Type B pancreatic cell (in vitro differentiated cells): ENCODE measurements around the gene IPO4. TPM values are rescaled to one million over a fixed set of nuclear protein-coding genes. Genes with fewer than 3 reads are reported as not detected.

Source experiments
- DNase-seq: peaks from one replicate; pipeline ENCODE4 v3.0.0; 2021; ENCODE audit warnings: mixed read lengths; ENCODE audit not compliant: unreplicated experiment; ENCODE audit errors: extremely low spot score
- H3K27ac Mint-ChIP-seq: 2 replicates; pipeline ENCODE4 v1.8.0; 2021; ENCODE audit warnings: mild to moderate bottlenecking, mixed read lengths
- H3K27me3 Mint-ChIP-seq: 2 replicates; pipeline ENCODE4 v1.8.0; 2021; ENCODE audit warnings: mixed read lengths
- H3K36me3 Mint-ChIP-seq: 2 replicates; pipeline ENCODE4 v1.8.0; 2021; ENCODE audit warnings: mixed read lengths
- H3K4me1 Mint-ChIP-seq: one replicate; pipeline ENCODE4 v1.8.0; 2021; ENCODE audit warnings: mixed read lengths; ENCODE audit not compliant: unreplicated experiment
- H3K4me3 Mint-ChIP-seq: 2 replicates; pipeline ENCODE4 v1.8.0; 2021; ENCODE audit warnings: mild to moderate bottlenecking, mixed read lengths
- H3K9me3 Mint-ChIP-seq: 2 replicates; pipeline ENCODE4 v1.8.0; 2021; ENCODE audit warnings: mixed read lengths
- microRNA-seq: library from miRNA; unstranded; fragments of <30 nt; microRNA quantifications from one replicate; pipeline ENCODE4, GENCODE V29; 2020
- total RNA-seq: library from RNA; stranded (reverse); gene quantifications from 2 replicates; pipeline ENCODE4 v1.2.1, GENCODE V29; 2021; ENCODE audit warnings: low replicate concordance
- TF ChIP-seq, protein P1 (sequence below): fragments of 200-600 bp; sonication (generic); conservative IDR thresholded peaks from 2 replicates; pipeline ENCODE4 v1.5.0; 2021; ENCODE audit warnings: antibody characterized with exemption, mild to moderate bottlenecking

Gene IPO4
- total RNA-seq, 1 donor from 2014 or later = 67.1 TPM

GRCh38 chr14:24132976-24133375 lies 55.6 kb downstream of the IPO4 start:
- Mint-ChIP-seq H3K9me3 (no peaks in the 10 kb centered on the region), H3K4me3 (no peak overlapping the region), H3K27me3 (no peaks in the 10 kb centered on the region), H3K27ac (no peak overlapping the region), H3K4me1 (peaks cover 15% of the 10 kb centered on the region), H3K36me3 (peaks cover 5% of the 10 kb centered on the region)
- TF ChIP-seq, protein P1, sequence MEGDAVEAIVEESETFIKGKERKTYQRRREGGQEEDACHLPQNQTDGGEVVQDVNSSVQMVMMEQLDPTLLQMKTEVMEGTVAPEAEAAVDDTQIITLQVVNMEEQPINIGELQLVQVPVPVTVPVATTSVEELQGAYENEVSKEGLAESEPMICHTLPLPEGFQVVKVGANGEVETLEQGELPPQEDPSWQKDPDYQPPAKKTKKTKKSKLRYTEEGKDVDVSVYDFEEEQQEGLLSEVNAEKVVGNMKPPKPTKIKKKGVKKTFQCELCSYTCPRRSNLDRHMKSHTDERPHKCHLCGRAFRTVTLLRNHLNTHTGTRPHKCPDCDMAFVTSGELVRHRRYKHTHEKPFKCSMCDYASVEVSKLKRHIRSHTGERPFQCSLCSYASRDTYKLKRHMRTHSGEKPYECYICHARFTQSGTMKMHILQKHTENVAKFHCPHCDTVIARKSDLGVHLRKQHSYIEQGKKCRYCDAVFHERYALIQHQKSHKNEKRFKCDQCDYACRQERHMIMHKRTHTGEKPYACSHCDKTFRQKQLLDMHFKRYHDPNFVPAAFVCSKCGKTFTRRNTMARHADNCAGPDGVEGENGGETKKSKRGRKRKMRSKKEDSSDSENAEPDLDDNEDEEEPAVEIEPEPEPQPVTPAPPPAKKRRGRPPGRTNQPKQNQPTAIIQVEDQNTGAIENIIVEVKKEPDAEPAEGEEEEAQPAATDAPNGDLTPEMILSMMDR = no peak
- no peak for DNase-seq

GRCh38 chr14:24132061-24132685 lies 56.4 kb downstream of the IPO4 start:
- peaks cover 14% of the 10 kb centered on the region for H3K4me1 Mint-ChIP-seq
- H3K27ac Mint-ChIP-seq = no peak overlapping the region
- no peaks in the 10 kb centered on the region for H3K9me3 Mint-ChIP-seq
- H3K27me3 Mint-ChIP-seq = no peaks in the 10 kb centered on the region
- peaks cover 4% of the 10 kb centered on the region for H3K36me3 Mint-ChIP-seq
- DNase-seq = no peak
- no peak overlapping the region for H3K4me3 Mint-ChIP-seq
- TF ChIP-seq, protein P1 = no peak

DNA sequence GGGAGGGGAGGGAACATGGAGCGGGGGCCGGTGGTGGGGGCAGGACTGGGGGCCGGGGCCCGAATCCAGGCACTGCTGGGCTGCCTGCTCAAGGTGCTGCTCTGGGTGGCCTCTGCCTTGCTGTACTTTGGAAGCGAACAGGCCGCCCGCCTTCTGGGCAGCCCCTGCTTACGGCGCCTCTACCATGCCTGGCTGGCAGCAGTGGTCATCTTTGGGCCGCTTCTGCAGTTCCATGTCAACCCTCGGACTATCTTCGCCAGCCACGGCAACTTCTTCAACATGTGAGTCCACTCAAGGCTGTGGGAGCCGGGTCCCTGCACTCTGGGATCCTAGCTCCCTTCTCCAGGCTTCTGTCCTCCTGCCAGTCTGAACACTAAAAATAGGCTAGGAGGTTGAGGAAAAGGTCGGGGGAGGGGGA lies 57.1 kb downstream of the IPO4 start:
- TF ChIP-seq, protein P1 = no peak
- H3K36me3 Mint-ChIP-seq = no peaks in the 10 kb centered on the region
- no peak overlapping the region for H3K27ac Mint-ChIP-seq
- no peaks in the 10 kb centered on the region for H3K9me3 Mint-ChIP-seq
- DNase-seq = no peak
- no peaks in the 10 kb centered on the region for H3K27me3 Mint-ChIP-seq
- peaks cover 8% of the 10 kb centered on the region for H3K4me1 Mint-ChIP-seq
- no peak overlapping the region for H3K4me3 Mint-ChIP-seq

- DNase-seq = no peak
- H3K4me3 Mint-ChIP-seq = no peak overlapping the region
- peaks cover 7% of the 10 kb centered on the region for H3K4me1 Mint-ChIP-seq
- TF ChIP-seq, protein P1 = no peak
- H3K36me3 Mint-ChIP-seq = no peaks in the 10 kb centered on the region
- no peaks in the 10 kb centered on the region for H3K27me3 Mint-ChIP-seq
- no peaks in the 10 kb centered on the region for H3K9me3 Mint-ChIP-seq
- no peak overlapping the region for H3K27ac Mint-ChIP-seq
Observed at GRCh38 chr14:24130717-24131548, 57.7 kb downstream of the IPO4 start.

DNA sequence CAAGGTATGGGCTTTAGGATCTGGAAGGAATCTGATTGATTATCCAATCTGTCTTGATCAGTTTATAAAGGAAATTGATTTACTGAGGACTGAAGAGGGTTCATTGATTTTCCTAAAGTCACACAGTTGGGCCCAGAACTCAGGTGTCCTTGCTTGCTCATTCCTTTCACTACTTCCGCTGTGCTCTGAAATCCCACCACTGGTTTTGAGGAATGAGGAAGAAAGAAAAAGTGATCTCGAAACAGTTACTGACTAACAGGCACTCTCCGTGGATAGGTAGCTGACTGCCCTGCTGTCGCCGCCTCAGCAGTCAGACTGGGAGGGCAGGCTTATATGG lies 58.3 kb downstream of the IPO4 start, which contains the start of gene FITM1:
Gene FITM1, plus strand, starts transcription at position 280 of the 337 bp plus-strand sequence. CDS start 905 bp downstream, outside the sequence.
- no peak within 1 kb of the TSS for H3K4me3 Mint-ChIP-seq
- TF ChIP-seq, protein P1 = no peak
- H3K27ac Mint-ChIP-seq = no peak within 1 kb of the TSS
- no peak for DNase-seq
- H3K9me3 Mint-ChIP-seq = no peaks in the 10 kb centered on the region
- H3K27me3 Mint-ChIP-seq = no peaks in the 10 kb centered on the region
- no peaks in the 10 kb centered on the region for H3K36me3 Mint-ChIP-seq
- H3K4me1 Mint-ChIP-seq = peaks cover 4% of the 10 kb centered on the region

Small RNA genes within 50 kb of the gene (microRNA-seq; reads per million reads assigned to microRNA genes)
- not detected for gene MIR7703

Other genes starting within 250 kb of the IPO4 start
- 18.8 and 19.7 TPM in 2 replicates for gene DHRS4, start 235.0 kb downstream of the IPO4 start, total RNA-seq
- 16.0 and 18.0 TPM in 2 replicates for gene DHRS4L2, start 199.9 kb downstream of the IPO4 start, total RNA-seq
- 2.5 and 2.8 TPM in 2 replicates for gene CARMIL3, start 136.8 kb downstream of the IPO4 start, total RNA-seq
- gene CPNE6, start 117.3 kb downstream of the IPO4 start, total RNA-seq = not detected in 2 replicates
- gene PCK2, start 94.5 kb downstream of the IPO4 start, total RNA-seq = 35.0 and 40.9 TPM in 2 replicates
- gene DCAF11, start 74.0 kb downstream of the IPO4 start, total RNA-seq = 65.0 and 78.3 TPM in 2 replicates
- gene NRL, start 73.9 kb downstream of the IPO4 start, total RNA-seq = 1.3 and 1.8 TPM in 2 replicates
- 0.26 and 0.53 TPM in 2 replicates for gene FITM1, start 58.2 kb downstream of the IPO4 start, total RNA-seq
- gene PSME1, start 52.6 kb downstream of the IPO4 start, total RNA-seq = 142 and 177 TPM in 2 replicates
- 16.2 and 25.9 TPM in 2 replicates for gene EMC9, start 47.2 kb downstream of the IPO4 start, total RNA-seq
- gene PSME2, start 42.2 kb downstream of the IPO4 start, total RNA-seq = 134 and 155 TPM in 2 replicates
- gene RNF31, start 41.3 kb downstream of the IPO4 start, total RNA-seq = 68.6 and 78.4 TPM in 2 replicates
- 60.0 and 63.4 TPM in 2 replicates for gene IRF9, start 27.6 kb downstream of the IPO4 start, total RNA-seq
- 84.2 and 221 TPM in 2 replicates for gene REC8, start 16.7 kb downstream of the IPO4 start, total RNA-seq
- gene TM9SF1, start 6.6 kb upstream of the IPO4 start, total RNA-seq = 50.5 and 60.7 TPM in 2 replicates
- gene TSSK4, start 16.9 kb upstream of the IPO4 start, total RNA-seq = 0.48 and 0.53 TPM in 2 replicates
- gene CHMP4A, start 24.7 kb upstream of the IPO4 start, total RNA-seq = 44.3 and 47.3 TPM in 2 replicates
- gene MDP1, start 27.2 kb upstream of the IPO4 start, total RNA-seq = 16.9 and 22.6 TPM in 2 replicates
- 158 and 161 TPM in 2 replicates for gene NEDD8, start 43.6 kb upstream of the IPO4 start, total RNA-seq
- gene GMPR2, start 44.1 kb upstream of the IPO4 start, total RNA-seq = 53.6 and 66.6 TPM in 2 replicates
- gene TINF2, start 53.8 kb upstream of the IPO4 start, total RNA-seq = 41.0 and 58.6 TPM in 2 replicates
- 10.1 and 16.6 TPM in 2 replicates for gene TGM1, start 74.4 kb upstream of the IPO4 start, total RNA-seq
- gene RABGGTA, start 82.8 kb upstream of the IPO4 start, total RNA-seq = 31.1 and 39.2 TPM in 2 replicates
- gene DHRS1, start 111.0 kb upstream of the IPO4 start, total RNA-seq = 31.4 and 32.9 TPM in 2 replicates
- gene NOP9, start 111.0 kb upstream of the IPO4 start, total RNA-seq = 26.2 and 33.9 TPM in 2 replicates
- 4.9 and 11.1 TPM in 2 replicates for gene CIDEB, start 119.2 kb upstream of the IPO4 start, total RNA-seq
- 6.5 and 9.4 TPM in 2 replicates for gene LTB4R2, start 121.3 kb upstream of the IPO4 start, total RNA-seq
- 5.1 and 8.8 TPM in 2 replicates for gene LTB4R, start 122.7 kb upstream of the IPO4 start, total RNA-seq
- 2.2 and 2.5 TPM in 2 replicates for gene ADCY4, start 146.3 kb upstream of the IPO4 start, total RNA-seq
- 5.6 and 7.5 TPM in 2 replicates for gene RIPK3, start 151.2 kb upstream of the IPO4 start, total RNA-seq
- gene NFATC4, start 179.4 kb upstream of the IPO4 start, total RNA-seq = 33.8 and 130 TPM in 2 replicates
- 79.2 and 129 TPM in 2 replicates for gene NYNRIN, start 210.2 kb upstream of the IPO4 start, total RNA-seq
- 1.4 and 2.4 TPM in 2 replicates for gene CBLN3, start 240.9 kb upstream of the IPO4 start, total RNA-seq
- 81.3 and 113 TPM in 2 replicates for gene KHNYN, start 241.1 kb upstream of the IPO4 start, total RNA-seq